Measurements from ENCODE around the gene PREX1.

PREX1 gene

GRCh38 chr20:48592107-48592940 lies 235.5 kb downstream of the PREX1 start:
- Histone ChIP-seq H3K9me3 (ENCODE audit: control extremely low read depth in 1 of 5, control insufficient read depth in 4 of 5, insufficient read depth in 2 of 5, low read depth in 1 of 5, low read length in 4 of 5) (peaks cover 0 to 2% (median 0%) of the 10 kb centered on the region in 5 experiments), H3K4me1 (ENCODE audit: control extremely low read depth in 1 of 4, control insufficient read depth in 4 of 4, insufficient read depth in 4 of 4, low read length in 3 of 4) (no peaks in the 10 kb centered on the region), H3K4me3 (ENCODE audit: control insufficient read depth in 1 of 7, extremely low read depth in 1 of 7, insufficient read depth in 4 of 7, low read depth in 2 of 7, low read length in 6 of 7) (no peak overlapping the region), H3K36me3 (ENCODE audit: control insufficient read depth in 4 of 4, insufficient read depth in 4 of 4, low read length in 3 of 4) (no peaks in the 10 kb centered on the region), H3K27me3 (replicated peaks in 2 of 5; ENCODE audit: control insufficient read depth in 4 of 5, insufficient read depth in 5 of 5, low read length in 4 of 5) (peaks cover 0 to 1% (median 0%) of the 10 kb centered on the region in 5 experiments), H3K27ac (ENCODE audit: insufficient read depth in 1 of 2, low read depth in 1 of 2, low read length in 2 of 2, poor library complexity in 1 of 2, severe bottlenecking in 2 of 2) (no peak overlapping the region)
- ChIA-PET CTCF (interaction anchor here (0.6 to 1.6 kb wide), 3 partner anchors 10 to 30 kb away, joined by 3 read pairs; no protein-coding TSS in a partner anchor), POLR2A (no interaction called here)
- 96% methylated on average over 8 of the region's 8 CpGs for WGBS (ENCODE audit: insufficient coverage)
- no peak for DNase-seq

GRCh38 chr20:48586730-48587129 lies 241.1 kb downstream of the PREX1 start:
- H3K4me3 ChIP-seq (ENCODE audit: control insufficient read depth in 1 of 7, extremely low read depth in 1 of 7, insufficient read depth in 4 of 7, low read depth in 2 of 7, low read length in 6 of 7) = no peak overlapping the region
- no peak for DNase-seq

GRCh38 chr20:48585061-48585870 lies 242.5 kb downstream of the PREX1 start:
- H3K9me3 ChIP-seq (ENCODE audit: control extremely low read depth in 1 of 5, control insufficient read depth in 4 of 5, insufficient read depth in 2 of 5, low read depth in 1 of 5, low read length in 4 of 5) = no peaks in the 10 kb centered on the region
- no peak overlapping the region for H3K27ac ChIP-seq (ENCODE audit: insufficient read depth in 1 of 2, low read depth in 1 of 2, low read length in 2 of 2, poor library complexity in 1 of 2, severe bottlenecking in 2 of 2)
- H3K27me3 ChIP-seq (replicated peaks in 2 of 5; ENCODE audit: control insufficient read depth in 4 of 5, insufficient read depth in 5 of 5, low read length in 4 of 5) = peaks cover 0 to 24% (median 3%) of the 10 kb centered on the region in 5 experiments
- ChIA-PET CTCF (no interaction called here), POLR2A (no interaction called here)
- H3K4me3 ChIP-seq (ENCODE audit: control insufficient read depth in 1 of 7, extremely low read depth in 1 of 7, insufficient read depth in 4 of 7, low read depth in 2 of 7, low read length in 6 of 7) = no peak overlapping the region
- DNase-seq = no peak
- H3K4me1 ChIP-seq (ENCODE audit: control extremely low read depth in 1 of 4, control insufficient read depth in 4 of 4, insufficient read depth in 4 of 4, low read length in 3 of 4) = no peaks in the 10 kb centered on the region
- H3K36me3 ChIP-seq (ENCODE audit: control insufficient read depth in 4 of 4, insufficient read depth in 4 of 4, low read length in 3 of 4) = no peaks in the 10 kb centered on the region
- 91% methylated on average over 20 of the region's 21 CpGs for WGBS (ENCODE audit: insufficient coverage)

More at GRCh38 chr20:48586730-48587129, 241.1 kb downstream of the PREX1 start:
- ChIA-PET POLR2A (no interaction called here), CTCF (no interaction called here)
- no peak overlapping the region for H3K27ac ChIP-seq (ENCODE audit: insufficient read depth in 1 of 2, low read depth in 1 of 2, low read length in 2 of 2, poor library complexity in 1 of 2, severe bottlenecking in 2 of 2)
- H3K9me3 ChIP-seq (ENCODE audit: control extremely low read depth in 1 of 5, control insufficient read depth in 4 of 5, insufficient read depth in 2 of 5, low read depth in 1 of 5, low read length in 4 of 5) = no peaks in the 10 kb centered on the region
- H3K36me3 ChIP-seq (ENCODE audit: control insufficient read depth in 4 of 4, insufficient read depth in 4 of 4, low read length in 3 of 4) = no peaks in the 10 kb centered on the region
- H3K27me3 ChIP-seq (replicated peaks in 2 of 5; ENCODE audit: control insufficient read depth in 4 of 5, insufficient read depth in 5 of 5, low read length in 4 of 5) = peaks cover 0 to 19% (median 3%) of the 10 kb centered on the region in 5 experiments
- WGBS (ENCODE audit: insufficient coverage) = 87% methylated on average over 8 of the region's 8 CpGs
- H3K4me1 ChIP-seq (ENCODE audit: control extremely low read depth in 1 of 4, control insufficient read depth in 4 of 4, insufficient read depth in 4 of 4, low read length in 3 of 4) = no peaks in the 10 kb centered on the region

- Histone ChIP-seq H3K4me3 (ENCODE audit: control insufficient read depth in 1 of 7, extremely low read depth in 1 of 7, insufficient read depth in 4 of 7, low read depth in 2 of 7, low read length in 6 of 7) (no peak overlapping the region), H3K27ac (ENCODE audit: insufficient read depth in 1 of 2, low read depth in 1 of 2, low read length in 2 of 2, poor library complexity in 1 of 2, severe bottlenecking in 2 of 2) (no peak overlapping the region), H3K9me3 (ENCODE audit: control extremely low read depth in 1 of 5, control insufficient read depth in 4 of 5, insufficient read depth in 2 of 5, low read depth in 1 of 5, low read length in 4 of 5) (no peaks in the 10 kb centered on the region), H3K36me3 (ENCODE audit: control insufficient read depth in 4 of 4, insufficient read depth in 4 of 4, low read length in 3 of 4) (no peaks in the 10 kb centered on the region), H3K4me1 (ENCODE audit: control extremely low read depth in 1 of 4, control insufficient read depth in 4 of 4, insufficient read depth in 4 of 4, low read length in 3 of 4) (no peaks in the 10 kb centered on the region), H3K27me3 (replicated peaks in 2 of 5; ENCODE audit: control insufficient read depth in 4 of 5, insufficient read depth in 5 of 5, low read length in 4 of 5) (peaks cover 0 to 24% (median 3%) of the 10 kb centered on the region in 5 experiments)
- WGBS (ENCODE audit: insufficient coverage) = 60% methylated on average over 6 of the region's 8 CpGs
- POLR2A ChIA-PET = no interaction called here
- no peak for DNase-seq
- CTCF ChIA-PET = no interaction called here
Measured at GRCh38 chr20:48584391-48585060, 243.3 kb downstream of the PREX1 start.

- ChIA-PET POLR2A (no interaction called here), CTCF (no interaction called here)
- H3K4me3 ChIP-seq (ENCODE audit: control insufficient read depth in 1 of 7, extremely low read depth in 1 of 7, insufficient read depth in 4 of 7, low read depth in 2 of 7, low read length in 6 of 7) = no peak overlapping the region
- no peak for DNase-seq
- 90% methylated on average over 11 of the region's 11 CpGs for whole genome bisulfite sequencing (ENCODE audit: insufficient coverage)
- H3K9me3 ChIP-seq (ENCODE audit: control extremely low read depth in 1 of 5, control insufficient read depth in 4 of 5, insufficient read depth in 2 of 5, low read depth in 1 of 5, low read length in 4 of 5) = no peaks in the 10 kb centered on the region
- H3K27ac ChIP-seq (ENCODE audit: insufficient read depth in 1 of 2, low read depth in 1 of 2, low read length in 2 of 2, poor library complexity in 1 of 2, severe bottlenecking in 2 of 2) = no peak overlapping the region
- no peaks in the 10 kb centered on the region for H3K36me3 ChIP-seq (ENCODE audit: control insufficient read depth in 4 of 4, insufficient read depth in 4 of 4, low read length in 3 of 4)
- peaks cover 0 to 24% (median 3%) of the 10 kb centered on the region in 5 experiments for H3K27me3 ChIP-seq (replicated peaks in 2 of 5; ENCODE audit: control insufficient read depth in 4 of 5, insufficient read depth in 5 of 5, low read length in 4 of 5)
- H3K4me1 ChIP-seq (ENCODE audit: control extremely low read depth in 1 of 4, control insufficient read depth in 4 of 4, insufficient read depth in 4 of 4, low read length in 3 of 4) = no peaks in the 10 kb centered on the region
Measured at GRCh38 chr20:48583801-48584200, 244.0 kb downstream of the PREX1 start.

GRCh38 chr20:48583171-48583570 lies 244.6 kb downstream of the PREX1 start:
- Histone ChIP-seq H3K36me3 (ENCODE audit: control insufficient read depth in 4 of 4, insufficient read depth in 4 of 4, low read length in 3 of 4) (no peaks in the 10 kb centered on the region), H3K4me3 (ENCODE audit: control insufficient read depth in 1 of 7, extremely low read depth in 1 of 7, insufficient read depth in 4 of 7, low read depth in 2 of 7, low read length in 6 of 7) (no peak overlapping the region), H3K9me3 (ENCODE audit: control extremely low read depth in 1 of 5, control insufficient read depth in 4 of 5, insufficient read depth in 2 of 5, low read depth in 1 of 5, low read length in 4 of 5) (no peaks in the 10 kb centered on the region), H3K27ac (ENCODE audit: insufficient read depth in 1 of 2, low read depth in 1 of 2, low read length in 2 of 2, poor library complexity in 1 of 2, severe bottlenecking in 2 of 2) (no peak overlapping the region), H3K27me3 (replicated peaks in 2 of 5; ENCODE audit: control insufficient read depth in 4 of 5, insufficient read depth in 5 of 5, low read length in 4 of 5) (peaks cover 0 to 24% (median 3%) of the 10 kb centered on the region in 5 experiments), H3K4me1 (ENCODE audit: control extremely low read depth in 1 of 4, control insufficient read depth in 4 of 4, insufficient read depth in 4 of 4, low read length in 3 of 4) (no peaks in the 10 kb centered on the region)
- WGBS (ENCODE audit: insufficient coverage) = 92% methylated on average over 11 of the region's 11 CpGs
- ChIA-PET POLR2A (no interaction called here), CTCF (no interaction called here)
- DNase-seq = no peak

Data from common myeloid progenitor, CD34-positive (primary cell).